Stimulated activated CD8-positive, alpha-beta memory T cell treated with anti-CD3 and anti-CD28 coated beads, Interleukin-7, amount 100 ng/mL, for 1 hour (primary cell): Measurements from ENCODE around the gene DUSP7.

Source experiments
- DNase-seq, 2 donors: peaks; one replicate each; pipeline ENCODE4 v3.0.0-alpha.2; 2020; ENCODE audit warnings: low read depth in 2 of 2

DUSP7 gene

DNA sequence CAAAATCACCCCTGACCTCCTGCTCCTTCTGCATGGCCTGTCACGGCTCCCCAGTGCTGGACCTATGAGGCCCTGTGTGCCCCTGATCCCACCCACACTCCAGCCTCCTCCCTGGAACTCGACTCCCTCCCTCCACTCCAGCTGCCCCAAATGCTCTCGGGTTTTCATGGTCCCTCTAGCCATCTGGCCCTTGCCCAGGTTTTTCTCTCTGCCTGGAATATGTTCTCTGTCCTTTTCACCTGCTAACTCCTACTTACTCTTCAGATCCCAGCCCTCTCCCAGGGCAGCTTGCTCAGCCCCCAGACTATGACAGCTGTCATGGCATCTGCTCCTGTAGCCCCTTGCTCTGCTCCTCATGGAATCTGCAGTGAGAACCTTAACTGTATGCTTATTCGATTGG lies 30.3 kb downstream of the DUSP7 start:
- DNase-seq, result no peak

DNA sequence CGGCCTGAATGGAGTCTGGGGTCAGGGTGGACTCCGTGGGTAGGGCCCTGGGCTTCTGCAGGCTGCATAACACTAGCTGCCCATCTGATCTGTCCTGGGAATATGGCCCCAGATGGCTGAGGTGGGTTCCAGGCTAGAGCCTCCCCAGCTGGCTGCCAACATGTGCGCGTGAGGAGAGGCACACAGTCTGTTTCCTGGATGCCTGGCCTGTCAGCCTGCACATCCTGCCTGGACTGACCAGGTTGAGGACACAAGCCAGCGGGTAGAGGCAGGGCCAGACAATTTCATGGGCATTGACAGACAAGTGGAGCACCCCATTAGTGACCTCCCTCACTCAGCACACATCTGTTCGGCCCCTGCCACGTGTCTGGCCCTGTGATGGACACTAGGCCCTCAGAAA lies 30.9 kb downstream of the DUSP7 start:
- DNase-seq, result no peak

DNA sequence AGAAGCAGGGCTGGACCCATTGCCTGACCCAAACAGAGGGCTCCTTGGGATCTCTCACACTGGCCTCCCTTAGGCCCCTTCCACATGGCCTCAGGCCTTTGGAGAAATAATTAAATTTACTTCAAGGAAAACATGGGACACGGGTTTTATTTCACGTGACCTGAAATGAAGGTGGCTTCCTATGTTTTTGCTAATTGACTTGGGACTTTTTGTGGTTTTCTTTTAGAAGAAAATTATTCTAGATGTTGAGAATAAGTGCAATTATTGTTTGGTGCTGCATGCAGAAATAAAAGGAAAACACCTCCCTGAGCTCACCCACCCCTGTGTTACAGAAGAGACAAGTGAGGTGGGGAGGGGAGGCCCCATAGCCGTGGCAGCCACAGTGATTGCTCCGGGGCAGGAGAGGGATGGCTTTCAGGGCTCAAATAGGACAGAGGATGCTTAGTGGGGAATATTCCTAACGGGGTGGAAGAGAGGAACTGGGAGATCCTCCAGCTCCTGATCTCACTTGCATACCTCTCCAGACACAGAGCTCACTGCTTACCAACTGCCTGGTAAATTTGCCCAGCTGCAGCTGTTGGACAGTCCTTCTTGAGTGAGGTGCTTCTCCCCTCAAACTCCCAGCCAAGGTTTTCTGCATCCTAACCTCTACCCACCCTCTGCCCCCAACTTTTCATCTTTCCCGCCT lies 31.5 kb downstream of the DUSP7 start:
- no peak for DNase-seq

DNA sequence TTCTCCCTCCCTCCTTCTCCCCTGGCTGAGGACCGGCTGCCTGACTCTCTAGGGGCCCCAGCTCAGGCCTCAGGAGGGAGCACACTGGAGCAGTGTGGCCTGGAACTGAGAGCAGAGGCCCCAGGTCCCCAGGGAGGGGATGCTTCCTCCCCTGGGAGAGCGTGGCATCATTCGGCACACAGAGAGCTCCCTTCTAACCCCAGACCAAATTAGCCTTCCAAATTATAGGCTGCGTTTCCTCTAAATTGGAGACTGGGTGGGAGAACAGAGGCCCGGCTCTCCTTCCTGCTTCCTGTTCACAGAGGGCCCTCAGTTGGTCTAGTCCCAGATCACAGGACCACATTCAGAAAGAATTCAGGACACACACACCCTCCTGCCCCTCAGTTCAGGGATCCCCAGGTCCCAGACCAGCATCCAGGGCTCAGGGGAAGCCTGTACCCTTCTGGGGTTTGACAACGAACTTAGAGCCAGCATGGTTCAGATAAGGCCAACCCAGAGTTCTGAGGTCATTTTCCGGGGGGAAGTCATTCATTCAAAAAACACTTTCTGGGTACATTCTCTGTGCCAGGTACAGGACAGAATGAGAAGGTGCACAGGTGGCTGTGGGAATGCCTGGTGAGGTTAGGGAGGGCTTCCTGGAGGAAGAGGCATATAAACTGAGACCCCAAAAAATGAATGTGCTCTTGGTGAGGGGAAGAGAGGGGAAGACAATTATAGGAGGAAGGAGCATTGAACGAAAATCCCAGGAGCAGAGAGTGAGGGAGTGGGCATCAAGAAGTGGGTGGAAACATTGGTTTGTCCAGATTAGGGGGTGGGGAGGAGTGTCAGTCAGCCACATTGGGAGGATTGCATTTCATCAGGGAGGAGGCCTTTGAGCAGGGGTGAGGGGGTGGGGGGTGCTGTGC lies 32.3 kb downstream of the DUSP7 start:
- no peak for DNase-seq

DNA sequence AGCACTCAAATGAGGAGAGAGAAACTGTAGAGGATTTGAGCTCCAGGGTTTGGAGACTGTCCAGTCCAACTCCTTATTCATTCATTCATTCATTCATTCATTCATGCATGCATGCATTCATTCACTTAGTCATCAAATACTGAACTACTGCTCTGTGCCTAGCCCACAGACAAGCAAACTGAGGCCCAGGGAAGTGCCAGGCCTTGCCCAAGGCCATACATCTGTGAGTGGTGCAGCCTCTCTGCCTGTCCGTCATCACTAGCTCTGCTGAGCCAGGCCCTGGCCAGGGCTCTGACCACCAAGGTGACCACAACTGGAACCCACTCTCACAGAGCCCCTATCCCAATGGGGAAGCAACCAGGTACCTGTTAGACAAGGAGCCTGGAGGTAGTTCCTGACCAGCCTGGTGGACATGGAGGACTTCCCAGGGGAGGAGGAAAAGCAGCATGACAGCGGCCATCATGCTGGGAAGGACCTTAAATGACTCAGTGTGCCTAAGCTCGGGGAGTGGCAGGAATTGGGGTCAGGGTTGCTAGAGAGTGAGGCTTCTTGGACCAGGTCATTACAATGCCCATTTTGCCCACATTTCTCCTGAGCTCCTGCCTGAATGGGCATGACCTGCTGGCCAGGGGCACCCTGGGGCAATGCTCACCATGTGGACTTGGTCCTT lies 33.1 kb downstream of the DUSP7 start:
- DNase-seq, result no peak

DNA sequence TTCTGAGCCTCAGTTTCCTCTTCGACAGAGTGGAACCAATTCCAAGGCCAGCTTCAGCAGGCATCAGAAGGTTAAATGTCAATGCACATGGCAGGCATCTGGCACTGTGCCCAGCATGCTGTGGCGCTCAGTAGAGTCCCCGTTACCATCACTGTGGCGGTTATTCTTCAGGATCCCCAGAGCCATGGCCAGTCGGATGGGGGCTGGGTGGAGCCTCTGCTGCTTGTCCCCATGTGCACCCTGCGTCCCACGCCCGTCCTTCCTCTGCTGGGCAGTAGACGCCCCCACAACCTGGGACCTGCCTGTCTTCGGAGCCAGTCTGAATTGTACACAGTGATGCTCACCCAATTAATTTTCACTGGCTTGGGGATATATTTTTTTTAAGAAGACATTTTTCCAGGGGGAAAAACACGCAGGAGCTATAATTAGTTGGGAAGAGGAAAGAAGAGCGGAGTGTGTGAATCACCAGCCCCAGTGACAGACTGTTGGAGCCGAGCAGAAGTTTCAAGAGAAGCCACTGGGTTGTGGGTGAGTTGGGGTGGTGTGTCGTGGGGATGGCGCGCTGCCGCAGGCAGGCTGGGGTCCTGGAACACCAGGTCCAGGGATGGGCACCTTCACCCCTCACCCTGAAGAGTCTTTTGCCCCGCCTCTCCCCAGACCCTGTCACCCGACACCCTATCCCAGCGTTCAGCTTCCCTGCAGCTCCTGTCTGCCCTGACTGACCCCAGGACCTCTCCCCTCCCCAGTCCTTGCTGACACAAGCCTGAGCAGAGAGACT lies 33.9 kb downstream of the DUSP7 start:
- DNase-seq, result no peak

DNA sequence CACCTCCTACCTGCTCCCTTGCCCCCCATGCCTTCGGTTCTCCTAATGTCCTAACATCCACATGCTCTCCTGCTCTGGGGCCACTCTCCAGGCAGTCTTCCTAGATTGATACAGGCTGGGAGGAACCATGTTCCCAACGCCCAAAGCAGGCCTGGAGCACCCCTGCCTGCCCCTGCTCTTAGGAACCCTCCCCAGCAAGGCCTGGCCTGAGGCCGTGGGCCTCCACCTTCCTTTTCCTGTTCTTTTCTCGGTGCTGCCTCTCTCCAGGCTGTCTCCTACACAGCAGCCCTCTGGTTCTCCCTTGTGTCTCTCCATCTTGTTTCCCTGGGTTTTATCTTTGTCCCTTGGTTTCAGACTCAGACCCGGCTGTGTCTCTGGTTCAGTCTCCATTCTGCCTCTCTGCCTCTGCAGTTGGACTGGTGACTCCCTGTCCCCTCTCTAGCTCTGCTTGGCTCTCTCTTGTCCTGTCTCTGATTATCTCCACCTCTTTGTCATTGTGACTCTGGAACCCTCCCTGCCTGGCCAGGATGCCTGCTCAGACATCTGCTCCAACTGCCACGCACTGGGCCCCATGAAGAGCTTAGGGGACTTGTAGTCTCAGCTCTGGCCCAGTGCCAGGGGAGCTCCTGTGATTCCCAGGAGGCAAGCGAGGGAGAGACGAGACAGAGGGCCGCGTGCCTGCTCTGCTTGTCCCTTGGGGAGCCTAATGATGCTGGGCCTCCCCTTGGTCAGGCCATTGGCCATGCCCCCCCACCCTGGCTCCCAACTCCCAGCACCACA lies 34.7 kb downstream of the DUSP7 start:
- DNase-seq, result no peak

DNA sequence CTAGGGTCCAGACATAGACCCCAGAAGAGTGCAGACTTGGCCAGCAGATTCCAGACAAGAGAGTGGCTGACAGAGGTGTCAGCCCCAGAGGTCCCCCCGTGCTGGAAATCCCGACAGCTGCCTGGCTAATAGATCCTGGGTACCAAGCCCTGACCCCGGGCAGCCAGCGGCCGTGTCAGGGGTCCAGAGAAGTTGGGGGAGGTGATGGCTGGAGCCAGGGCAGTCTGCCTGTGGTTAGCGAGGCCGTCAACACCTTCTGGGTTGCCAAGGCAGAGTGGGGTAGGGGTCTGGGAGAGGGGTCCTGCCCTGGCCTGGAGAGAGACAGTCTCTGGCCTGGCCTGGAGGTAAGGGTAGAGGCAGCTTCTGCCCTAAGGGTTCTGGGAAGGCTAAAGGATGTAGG lies 35.6 kb downstream of the DUSP7 start:
- no peak for DNase-seq

DNA sequence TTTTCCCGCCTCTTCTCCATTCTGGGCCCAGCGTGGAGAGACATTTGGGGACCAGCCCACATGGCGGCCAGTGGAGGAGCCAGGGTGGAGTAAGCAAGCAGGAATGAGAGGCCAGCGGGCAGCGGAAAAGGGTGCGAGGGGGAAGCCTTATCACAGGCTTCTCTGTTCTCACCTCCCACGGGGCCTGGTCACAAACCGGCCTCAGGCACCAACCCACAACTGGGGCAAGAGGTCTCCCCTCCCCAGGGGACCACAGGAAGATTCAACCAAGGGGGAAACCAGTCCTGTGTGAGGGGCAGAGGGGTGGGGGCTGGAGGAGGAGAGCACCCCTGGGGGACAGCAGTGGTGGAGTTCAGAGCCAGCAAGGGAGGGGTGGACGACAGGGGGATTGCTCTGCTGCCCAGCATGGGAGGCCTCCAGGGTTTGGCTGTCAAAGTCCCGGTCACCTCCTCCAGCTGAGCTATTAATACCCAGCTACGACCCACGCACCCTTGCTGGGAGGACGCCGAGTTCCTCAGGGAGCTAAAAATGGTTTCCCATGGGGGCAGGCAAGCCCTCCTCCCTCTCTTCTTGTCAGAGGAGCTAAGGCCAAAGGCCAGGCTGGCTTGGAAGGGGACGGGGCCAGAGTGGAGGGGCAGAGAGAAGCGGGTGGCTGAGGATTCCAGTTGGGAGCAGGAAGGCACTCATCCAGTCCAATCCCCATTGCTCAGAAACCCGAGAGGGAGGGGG lies 36.9 kb downstream of the DUSP7 start:
- DNase-seq, result no peak

DNA sequence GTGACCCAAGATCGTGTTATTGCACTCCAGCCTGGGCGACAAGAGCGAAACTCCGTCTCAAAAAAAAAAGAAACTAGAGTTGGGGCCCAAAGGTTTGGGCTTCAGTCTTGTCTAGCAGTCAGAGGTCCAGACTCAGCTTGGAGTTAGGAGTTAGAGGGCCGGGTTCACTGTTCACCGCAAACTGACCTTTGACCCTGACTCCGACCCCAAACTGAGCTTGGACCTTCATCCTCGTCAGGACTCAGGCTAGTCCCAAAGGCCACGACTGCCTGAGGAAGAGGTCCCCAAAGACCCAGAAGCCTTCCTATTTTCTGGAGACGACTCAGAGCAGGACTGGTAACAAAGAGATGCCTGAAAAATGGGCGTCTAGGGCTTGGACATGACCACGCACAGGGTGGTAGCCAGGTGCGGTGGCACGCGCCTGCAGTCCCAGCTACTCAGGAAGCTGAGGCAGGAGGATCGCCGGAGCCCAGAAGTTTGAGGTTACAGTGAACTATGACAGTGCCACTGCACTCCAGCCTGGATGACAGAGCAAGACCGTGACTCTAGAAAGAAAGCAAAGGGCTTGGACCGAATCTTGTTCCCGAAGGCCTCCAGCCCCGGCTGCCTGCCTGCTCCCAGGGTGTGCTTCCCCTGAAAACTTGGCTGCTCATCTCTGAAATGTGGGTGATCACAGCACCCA lies 37.9 kb downstream of the DUSP7 start:
- no peak for DNase-seq

DNA sequence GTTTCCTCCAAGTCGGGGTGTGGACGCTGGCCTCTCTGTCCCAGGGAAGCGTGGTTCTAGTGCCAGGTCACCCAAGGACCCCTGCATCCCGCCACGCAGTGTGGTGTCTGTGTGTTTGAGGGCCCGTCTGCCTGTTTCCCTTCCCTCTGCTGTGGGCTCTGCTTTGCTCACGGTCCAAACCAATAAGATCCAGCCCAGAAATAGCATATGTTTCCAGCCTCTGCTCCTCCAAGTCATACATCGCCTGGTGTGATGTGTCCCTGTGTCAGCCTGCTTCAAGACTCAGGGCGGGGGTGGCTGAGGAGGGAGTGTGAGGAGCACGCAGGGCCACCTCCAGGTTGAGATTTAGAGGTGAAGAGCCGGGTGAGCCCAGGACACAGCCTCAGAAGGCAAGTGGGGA lies 38.8 kb downstream of the DUSP7 start:
- no peak for DNase-seq

DNA sequence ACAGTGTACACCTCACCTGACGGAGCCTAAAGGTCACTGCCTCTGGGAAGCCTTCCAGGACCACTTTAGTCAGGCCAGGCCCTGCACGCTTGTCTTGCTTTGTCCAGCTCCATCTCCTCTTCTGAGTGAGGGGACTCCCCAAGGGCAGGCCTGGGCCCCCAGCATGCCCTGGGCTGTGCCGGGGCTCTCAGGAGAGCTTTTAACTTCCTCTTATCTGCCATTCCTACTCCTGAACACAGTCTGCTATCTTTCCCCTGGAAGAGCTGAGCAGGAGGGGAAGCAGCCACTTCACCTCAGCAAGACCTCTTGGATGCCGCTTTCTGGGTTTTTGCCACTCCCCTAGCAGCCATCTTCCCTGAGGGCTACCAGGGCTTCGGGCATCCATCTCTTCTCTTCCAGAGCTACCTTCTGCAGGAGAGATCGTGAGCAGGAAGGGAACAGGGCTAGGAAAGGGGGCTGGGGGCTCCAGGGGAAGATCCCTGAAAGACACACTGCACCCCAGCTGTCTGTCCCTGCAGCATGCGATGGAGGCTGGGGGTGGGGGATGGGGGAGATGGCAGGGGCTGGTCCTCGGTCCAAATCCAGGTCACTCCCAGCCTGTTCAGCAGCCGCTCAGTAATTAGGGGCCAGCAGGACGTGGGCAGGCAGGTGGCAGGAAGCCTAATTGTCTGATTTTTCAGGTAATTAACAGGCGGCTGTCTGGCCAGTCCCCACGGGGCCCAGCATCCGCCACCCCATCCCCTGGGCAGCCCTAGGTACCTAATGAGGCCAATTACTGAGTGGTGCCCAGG lies 40.7 kb downstream of the DUSP7 start:
- no peak for DNase-seq

DNA sequence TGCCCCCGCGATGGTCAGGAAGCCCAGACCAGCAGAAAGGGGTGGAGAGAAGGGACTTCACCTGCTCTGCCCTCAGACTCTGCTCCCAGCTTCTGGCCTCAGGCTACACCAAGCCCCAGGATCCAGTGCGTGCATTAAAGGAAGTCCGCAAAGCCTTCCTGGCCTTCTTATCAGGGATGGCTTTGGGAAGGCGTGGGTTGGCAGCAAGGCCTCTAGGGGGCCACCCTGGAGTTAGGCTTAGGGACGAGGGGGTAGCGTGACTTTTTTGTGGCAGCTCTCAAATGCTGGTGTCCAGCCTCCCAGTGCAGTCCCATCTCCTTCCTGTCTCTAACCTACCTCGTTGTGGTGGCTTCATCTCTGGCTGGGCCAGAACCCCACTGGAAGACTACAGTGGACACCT lies 41.8 kb downstream of the DUSP7 start:
- DNase-seq, result no peak

DNA sequence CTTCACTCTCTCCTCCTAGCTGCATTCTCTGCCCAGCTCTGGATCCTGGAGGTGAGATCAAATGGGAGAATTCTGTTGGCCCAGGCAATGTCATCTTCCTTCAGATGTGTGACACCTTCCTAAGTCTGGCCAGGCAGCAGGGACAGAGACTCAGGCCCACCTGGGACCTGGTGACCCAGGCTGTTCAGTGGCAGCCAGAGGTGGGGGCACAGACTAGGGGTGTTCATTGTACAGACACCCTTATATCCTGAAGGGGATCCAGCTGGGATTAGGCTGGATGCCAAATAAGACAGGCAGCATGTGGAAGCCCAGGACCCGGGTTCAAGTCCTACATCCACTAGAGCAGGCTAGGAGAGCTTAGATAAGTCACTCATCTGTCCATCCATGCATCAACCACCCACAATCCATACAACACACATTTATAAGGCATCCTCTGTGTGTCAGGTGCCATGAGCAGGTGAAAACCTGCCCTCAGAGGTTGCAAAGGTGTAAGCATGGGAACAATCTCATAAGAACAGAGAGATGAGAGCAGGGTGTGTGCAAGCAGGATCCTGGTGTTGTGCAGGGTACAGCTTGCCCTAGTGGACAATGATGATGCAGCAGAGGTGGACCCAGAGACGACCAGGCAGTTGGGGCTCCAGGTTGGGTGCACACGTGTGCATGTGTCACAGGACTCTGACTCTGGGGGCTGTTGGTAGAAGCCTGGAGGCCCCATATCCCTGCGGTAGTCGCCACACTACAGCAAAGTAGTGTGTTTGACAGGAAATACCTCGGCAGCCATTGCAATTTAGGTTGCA lies 42.4 kb downstream of the DUSP7 start:
- no peak for DNase-seq

DNA sequence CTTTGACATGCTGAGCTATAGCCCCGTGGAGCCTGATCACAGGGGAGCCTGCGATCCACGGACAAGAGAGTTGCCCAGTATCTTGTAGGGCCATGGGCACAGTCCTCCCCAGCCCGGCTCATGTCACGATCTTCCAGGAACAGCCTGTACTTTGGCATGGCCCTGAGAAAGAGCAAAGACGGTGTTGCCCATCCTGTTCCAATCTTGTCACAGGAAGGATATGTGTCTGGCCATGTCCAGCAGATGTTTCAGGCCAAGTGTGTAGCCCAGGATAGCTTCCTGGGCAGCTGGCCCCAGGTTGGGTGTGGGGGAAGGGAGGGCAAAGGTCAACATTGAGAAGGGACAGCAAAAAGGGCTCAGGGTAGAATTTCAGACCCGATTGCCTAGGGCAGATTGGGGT lies 43.7 kb downstream of the DUSP7 start:
- no peak for DNase-seq

DNA sequence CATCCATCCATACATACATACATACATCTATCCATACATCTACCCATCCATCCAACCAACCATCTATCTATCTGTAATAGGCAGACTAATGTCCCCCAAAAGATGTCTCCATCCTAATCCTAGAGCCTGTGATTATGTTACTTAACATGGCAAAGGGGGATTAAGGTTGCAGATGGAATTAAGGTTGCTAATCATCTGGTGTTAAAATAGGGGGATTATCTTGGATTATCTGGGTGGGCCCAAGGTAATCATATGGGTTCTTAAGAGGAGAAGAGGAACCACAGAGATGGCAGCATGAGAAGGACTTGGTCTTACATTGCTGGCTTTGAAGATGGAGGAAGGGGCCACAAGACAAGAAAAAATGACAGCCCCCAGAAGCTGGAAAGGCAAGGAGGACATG lies 45.9 kb downstream of the DUSP7 start:
- DNase-seq, result no peak

DNA sequence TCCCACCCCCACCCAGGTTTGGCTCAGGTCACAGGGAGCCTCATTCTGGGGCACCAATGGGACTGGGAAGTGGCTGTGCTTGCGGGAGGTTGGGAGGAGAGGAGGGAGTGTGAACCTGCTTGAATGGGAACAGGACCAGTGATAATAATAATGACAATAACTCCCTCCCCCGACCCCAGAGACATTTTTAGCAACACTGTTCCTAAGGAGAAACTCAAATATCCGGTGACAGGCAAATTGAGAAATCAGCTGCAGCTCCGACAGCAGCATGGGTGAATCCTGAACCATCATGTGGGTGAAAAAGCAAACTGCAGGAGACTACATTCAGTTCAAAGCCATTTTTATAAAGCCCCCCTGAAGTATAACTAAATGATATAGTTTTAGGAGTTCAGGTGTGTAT lies 49.1 kb downstream of the DUSP7 start:
- DNase-seq, result no peak

DNA sequence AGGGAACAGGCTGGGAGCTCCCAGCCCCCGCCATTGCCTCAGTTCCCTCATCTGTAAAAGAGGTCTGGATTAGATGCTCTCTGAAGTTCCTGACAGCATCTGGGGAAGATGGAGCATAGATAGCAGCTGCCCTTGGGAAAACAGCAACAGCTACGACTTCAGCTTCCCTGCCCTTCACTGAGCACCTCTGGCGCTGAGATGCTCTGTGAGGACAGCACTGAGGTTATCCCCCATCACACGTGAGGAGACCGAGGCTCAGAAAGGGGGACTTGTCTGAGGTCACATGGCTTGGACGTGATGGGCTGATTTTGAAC lies 49.6 kb downstream of the DUSP7 start:
- no peak for DNase-seq
